ENCODE results near the gene FCN2.

FCN2 gene

GRCh38 chr9:134889386-134890154, 9.0 kb downstream of the FCN2 start:
- DNase-seq: no peak

DNA sequence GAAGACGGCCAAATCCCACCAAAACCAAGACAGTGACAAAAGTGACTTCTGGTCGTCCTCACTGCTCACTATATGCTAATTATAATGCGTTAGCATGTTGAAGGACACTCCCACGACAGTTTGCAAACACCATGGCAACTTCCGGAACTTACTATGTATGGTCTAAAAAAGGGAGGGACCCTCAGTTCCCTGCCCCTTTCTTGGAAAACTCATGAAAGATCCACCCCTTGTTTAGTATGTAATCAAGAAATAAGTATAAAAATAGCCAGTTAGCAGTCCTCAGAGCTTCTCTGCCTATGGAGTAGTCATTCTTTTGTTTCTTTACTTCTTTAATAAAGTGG, 9.5 kb downstream of the FCN2 start:
- DNase-seq: no peak

GRCh38 chr9:134891053-134891452, 10.4 kb downstream of the FCN2 start:
- DNase-seq: no peak

- DNase-seq: no peak
Observed at GRCh38 chr9:134891713-134892112, 11.1 kb downstream of the FCN2 start.

DNA sequence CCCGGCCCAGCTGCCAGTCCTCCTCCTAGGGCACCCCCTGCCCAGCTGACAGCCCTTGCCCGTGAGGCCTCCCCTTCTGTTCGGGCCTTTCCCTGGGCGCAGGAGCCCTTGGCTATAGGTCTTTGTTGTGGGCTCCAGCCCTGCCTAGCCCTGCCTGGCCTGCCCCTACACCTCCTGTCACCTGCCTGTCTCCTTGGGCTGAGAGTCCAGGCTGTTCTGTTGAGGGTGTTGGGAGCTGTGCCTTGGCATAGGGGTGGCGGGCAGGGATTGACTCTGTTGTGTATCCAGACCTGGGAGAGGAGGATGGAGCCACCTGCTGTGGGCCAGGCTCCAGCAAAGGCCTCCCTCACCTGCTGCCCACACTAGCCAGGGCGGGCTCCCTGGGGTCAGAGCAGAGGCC, 11.6 kb downstream of the FCN2 start:
- DNase-seq: no peak

GRCh38 chr9:134892820-134893420, 12.3 kb downstream of the FCN2 start:
- no peak for DNase-seq

DNA sequence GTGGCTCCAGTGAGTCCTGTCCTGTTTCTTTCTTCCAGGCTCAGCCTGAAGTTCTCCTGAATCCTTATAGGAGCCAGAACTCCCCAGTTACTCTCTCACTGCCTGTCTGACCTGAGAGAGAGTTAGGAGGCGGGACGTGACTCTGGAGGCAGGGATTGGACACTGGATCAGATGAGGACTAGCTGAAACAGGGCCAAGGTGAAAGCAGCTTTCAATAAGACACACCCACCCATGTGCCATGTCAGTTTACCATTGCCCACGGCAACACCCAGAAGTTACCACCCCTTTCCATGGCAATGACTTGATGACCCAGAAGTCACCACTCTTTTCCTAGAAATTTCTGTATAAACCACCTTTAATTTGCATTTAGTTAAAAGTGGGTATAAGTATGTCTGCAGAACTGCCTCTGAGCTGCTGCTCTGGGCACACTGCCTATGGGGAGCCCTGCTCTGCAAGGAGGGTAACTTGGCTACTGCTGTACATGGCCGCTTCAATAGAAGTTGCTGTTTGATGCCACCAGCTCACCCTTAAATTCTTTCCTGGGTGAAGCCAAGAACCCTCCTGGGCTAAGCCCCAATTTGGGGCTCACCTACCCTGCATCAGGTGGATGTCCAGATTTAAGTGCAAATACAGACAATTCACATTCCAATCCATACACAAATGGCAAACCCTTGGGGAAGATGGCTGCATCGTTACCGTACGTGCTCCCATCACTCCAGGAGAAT, 13.7 kb downstream of the FCN2 start:
- no peak for DNase-seq

DNA sequence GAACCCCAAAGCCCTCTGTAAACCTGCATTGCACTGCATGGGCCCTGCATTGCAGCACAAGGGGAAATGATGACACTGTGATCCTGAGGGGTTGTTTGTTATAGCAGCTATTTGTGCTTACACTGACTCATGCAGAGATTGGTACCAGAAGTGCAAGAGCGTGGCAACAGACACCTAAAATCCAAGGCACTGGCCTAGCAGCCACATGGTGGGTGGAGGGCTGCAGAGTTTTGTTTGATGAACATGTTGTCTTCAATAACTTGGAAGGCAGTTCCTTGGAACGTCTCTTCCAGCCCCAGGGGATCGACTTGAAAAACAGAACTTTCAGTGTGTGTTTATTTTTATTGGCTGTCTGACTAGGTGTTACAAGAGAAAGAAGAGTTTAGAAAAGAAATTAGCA, 14.5 kb downstream of the FCN2 start:
- DNase-seq: no peak

GRCh38 chr9:134895567-134895907, 14.9 kb downstream of the FCN2 start:
- no peak for DNase-seq

- DNase-seq: no peak
Observed at GRCh38 chr9:134895908-134896833, 15.6 kb downstream of the FCN2 start.

DNA sequence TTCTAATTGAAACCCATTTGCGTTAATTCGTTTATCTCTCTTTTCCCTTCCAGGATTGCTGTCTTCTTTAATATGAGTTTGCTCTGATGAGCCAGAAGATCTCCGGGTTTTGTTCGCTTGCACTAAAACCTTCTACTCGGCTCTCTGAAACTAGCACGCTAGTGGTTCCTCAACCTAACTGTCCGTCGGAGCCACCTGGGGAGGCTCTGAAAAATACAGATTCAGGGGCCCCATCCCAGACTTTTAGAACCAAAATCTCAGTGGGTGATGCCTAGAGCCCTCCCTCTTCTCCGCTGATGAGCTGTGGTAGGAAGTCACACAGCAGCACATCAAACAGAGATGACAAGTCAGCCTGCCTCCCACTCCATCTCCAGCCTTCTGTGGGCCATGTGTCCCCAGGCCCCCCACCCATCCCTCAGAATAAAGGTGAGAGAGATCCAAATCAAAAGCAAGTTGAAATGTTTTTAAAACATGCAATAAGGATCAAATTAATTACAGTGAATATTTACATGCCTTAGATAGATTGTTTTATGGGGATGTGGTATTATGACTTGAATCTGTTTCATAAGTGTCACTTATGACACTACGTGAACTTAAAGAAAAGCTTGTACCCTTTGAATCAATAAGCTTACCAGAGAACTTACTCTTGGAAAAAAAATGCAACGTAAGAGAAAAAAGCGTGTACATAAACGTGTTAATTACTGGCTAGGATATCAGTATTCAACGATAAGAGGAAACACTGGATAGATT, 16.4 kb downstream of the FCN2 start:
- DNase-seq: no peak

DNA sequence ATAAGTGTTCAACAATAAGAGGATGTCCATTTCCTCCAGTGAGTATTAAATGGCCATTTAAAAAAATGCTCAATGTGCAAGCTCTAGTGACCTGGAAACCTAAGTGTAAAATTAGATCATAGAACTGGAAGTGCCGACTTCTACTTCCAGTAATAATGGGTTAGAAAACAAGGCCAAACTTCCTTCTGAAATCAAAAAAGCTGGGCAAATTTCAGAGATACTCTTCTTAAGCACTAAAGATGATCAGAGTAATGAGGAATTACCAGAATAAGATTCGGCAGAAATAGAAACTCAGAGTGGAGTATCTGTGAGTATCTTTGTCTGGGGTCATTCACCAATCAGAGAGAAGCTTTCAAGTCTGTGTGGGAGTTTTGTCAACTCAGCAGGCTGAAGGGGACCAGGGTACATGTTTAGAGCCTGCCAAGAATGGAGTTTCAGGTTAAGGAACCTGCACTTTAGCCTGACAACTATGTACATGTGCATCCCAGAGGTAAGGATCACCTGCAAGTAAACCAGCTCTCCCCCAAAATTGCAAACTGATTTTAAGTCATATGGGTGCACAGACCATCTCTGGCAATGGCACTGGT, 17.1 kb downstream of the FCN2 start:
- DNase-seq: no peak

DNA sequence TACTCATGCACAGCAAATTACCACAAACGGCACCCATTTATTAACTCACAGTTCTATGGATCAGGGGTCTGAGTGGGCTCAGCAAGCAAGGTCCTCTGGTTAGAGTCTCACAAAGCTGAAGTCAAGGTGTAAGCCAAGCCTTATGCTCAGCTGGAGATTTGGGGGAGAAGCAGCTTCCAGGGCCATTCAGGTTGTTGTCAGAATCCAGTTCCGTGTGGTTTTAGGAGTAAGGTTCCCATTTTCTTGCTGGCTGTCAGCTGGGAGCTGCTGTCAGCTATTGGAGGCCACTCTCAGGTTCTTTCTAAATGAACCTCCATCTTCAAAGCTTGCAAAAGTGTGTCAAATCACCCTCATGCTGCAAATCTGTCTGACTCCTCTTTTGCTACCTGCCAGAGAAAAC, 17.7 kb downstream of the FCN2 start:
- DNase-seq: no peak

- DNase-seq: no peak
Observed at GRCh38 chr9:134899168-134899567, 18.6 kb downstream of the FCN2 start.

GRCh38 chr9:134899818-134900217, 19.2 kb downstream of the FCN2 start:
- no peak for DNase-seq

GRCh38 chr9:134902936-134903335, 22.3 kb downstream of the FCN2 start:
- DNase-seq: no peak

- DNase-seq: no peak
Observed at GRCh38 chr9:134908524-134909309, 28.1 kb downstream of the FCN2 start.

GRCh38 chr9:134909511-134910481, 29.2 kb downstream of the FCN2 start:
- DNase-seq: no peak

DNA sequence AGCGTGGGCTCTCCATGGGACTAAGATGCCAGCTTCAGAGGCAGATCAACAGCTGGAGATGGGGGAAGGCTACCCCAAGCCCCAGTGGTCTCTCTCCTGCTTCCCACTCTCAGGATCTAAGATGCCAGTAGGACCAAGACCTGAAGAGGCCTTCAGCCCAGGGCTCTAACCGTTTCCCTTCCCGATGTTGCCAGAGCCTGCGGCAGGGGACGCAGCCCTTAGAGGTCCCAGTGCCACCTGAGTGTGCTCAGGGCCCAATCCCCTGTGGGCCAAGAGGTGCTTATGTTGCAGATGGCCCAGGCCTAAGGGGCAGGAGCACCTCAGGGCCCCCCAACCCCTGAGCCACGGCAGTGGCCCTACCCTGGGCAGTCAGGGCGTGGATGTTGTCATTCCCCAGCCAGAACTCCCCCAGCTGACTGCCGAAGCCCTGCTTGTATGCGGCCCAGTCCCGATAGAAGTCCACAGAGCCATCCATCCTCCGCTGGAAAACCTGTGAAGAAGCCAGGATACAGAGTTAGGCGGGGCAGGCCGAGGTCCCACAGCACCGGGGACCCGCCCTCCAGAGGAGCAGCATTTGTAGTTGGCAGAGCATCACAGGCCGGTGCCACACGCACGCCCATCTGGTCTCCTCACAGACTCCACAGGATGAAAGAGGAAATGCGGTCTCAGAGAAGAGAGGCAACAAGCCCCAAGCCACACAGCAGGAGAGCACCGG, 31.7 kb downstream of the FCN2 start:
- DNase-seq: no peak
